ENCODE measurements around the gene ZFP36L2. TPM values are rescaled to one million over a fixed set of nuclear protein-coding genes. Genes with fewer than 3 reads are reported as not detected.

The ZFP36L2 gene
- total RNA-seq, 1 experiment from 2014 or later, result 105 TPM

- H2BK120ac ChIP-seq (ENCODE audit: low read depth, low read length, poor library complexity, severe bottlenecking), result no peak overlapping the region
- no peak overlapping the region for H3K4me2 ChIP-seq (ENCODE audit: insufficient read depth, insufficient read length, low read length)
- no CpG with 5 or more reads among the region's 5 CpGs for WGBS (ENCODE audit: extremely low coverage, insufficient read length, low lambda C conversion rate)
- H3K27me3 Mint-ChIP-seq (ENCODE audit: low read depth), result no peaks in the 10 kb centered on the region
- no peaks in the 10 kb centered on the region; a peak in 2 of 7 replicates for H3K36me3 Mint-ChIP-seq (ENCODE audit: insufficient read depth in 1 of 3, low read depth in 3 of 3)
- no peak overlapping the region for H3K18ac ChIP-seq (ENCODE audit: insufficient read length, low read depth, low read length)
- no peaks in the 10 kb centered on the region for H3K9me3 Mint-ChIP-seq
- no peaks in the 10 kb centered on the region for H3K9me3 ChIP-seq (ENCODE audit: control insufficient read depth, low read depth, low read length)
- no peak for DNase-seq
- H3K27ac ChIP-seq (ENCODE audit: insufficient read length, low read depth, low read length), result no peak overlapping the region
- H3K56ac ChIP-seq (ENCODE audit: insufficient read length, low read depth, low read length), result no peak overlapping the region
- H3K27ac Mint-ChIP-seq, result peak overlapping the region in 1 of 3 experiments; percentile 37; a peak in 2 of 7 replicates
- H2AFZ ChIP-seq (ENCODE audit: low read length), result no peak overlapping the region
- peaks cover 12 to 19% of the 10 kb centered on the region in 2 experiments for H3K4me1 Mint-ChIP-seq
- H3T11ph ChIP-seq (ENCODE audit: low read length), result no peak overlapping the region
- no peak overlapping the region for H3K9ac ChIP-seq (ENCODE audit: extremely low read depth, insufficient read length, low read length)
- no peak for TF ChIP-seq CTCF (conservative IDR thresholded peaks at IDR 0.05)
- H4K5ac ChIP-seq (ENCODE audit: insufficient read length, low read depth, low read length), result no peak overlapping the region
- H3K14ac ChIP-seq (ENCODE audit: insufficient read depth, low read length), result no peak overlapping the region
- no peaks in the 10 kb centered on the region for H3K23me2 ChIP-seq (ENCODE audit: insufficient read length, low read depth, low read length, poor library complexity, severe bottlenecking)
- H3K79me1 ChIP-seq (ENCODE audit: insufficient read depth, low read depth, low read length, poor library complexity, severe bottlenecking), result no peaks in the 10 kb centered on the region
- H3K4me3 Mint-ChIP-seq, result no peak overlapping the region
- H4K91ac ChIP-seq (ENCODE audit: insufficient read length, low read depth, low read length), result no peak overlapping the region
- H3K4ac ChIP-seq (ENCODE audit: low read depth, low read length), result no peak overlapping the region
- H2BK15ac ChIP-seq (ENCODE audit: low read depth, low read length), result no peak overlapping the region
- no peaks in the 10 kb centered on the region for H3K79me2 ChIP-seq (ENCODE audit: insufficient read depth, low read length)
- no peak overlapping the region for H3K23ac ChIP-seq (ENCODE audit: insufficient read length, low read depth, low read length)
- no peak overlapping the region for H2BK12ac ChIP-seq (ENCODE audit: insufficient read length, low read depth, low read length)
- H3K4me1 ChIP-seq (ENCODE audit: insufficient read depth, low read length), result peaks cover 3% of the 10 kb centered on the region; the same call in 1 of the 2 replicates
- no peaks in the 10 kb centered on the region for H4K20me1 ChIP-seq (ENCODE audit: control insufficient read depth, insufficient read depth, insufficient read length)
- H3K27me3 ChIP-seq (ENCODE audit: insufficient read depth, low read length), result no peaks in the 10 kb centered on the region
- no peak overlapping the region for H4K8ac ChIP-seq (replicated peaks; ENCODE audit: insufficient read length, low read depth, low read length)
- no peak overlapping the region for H2BK20ac ChIP-seq (ENCODE audit: low read depth, low read length, poor library complexity, severe bottlenecking)
- H2BK5ac ChIP-seq (ENCODE audit: insufficient read length, low read length), result no peak overlapping the region
- H2AK5ac ChIP-seq (ENCODE audit: insufficient read length, low read length), result no peak overlapping the region
Observed at GRCh38 chr2:43251171-43251731, 24.8 kb upstream of the ZFP36L2 start.
